ENCODE data around the gene LINGO3.
"Not testable (repeated sequence)": the region's sequence is repeated elsewhere in the genome, so short reads cannot be mapped to it uniquely, and the experiment has no call there.

LINGO3 gene

GRCh38 chr19:2308114-2308556, at the start of gene LINGO3:
LINGO3 (minus strand) TSS chr19:2308154; CDS start chr19:2291776, 16,378 bp downstream.
- FAIRE-seq = no peak

- no peak for FAIRE-seq
Measured at GRCh38 chr19:2356036-2356646, 48.2 kb upstream of the LINGO3 start.

- no peak for FAIRE-seq
Measured at GRCh38 chr19:2355168-2356035, 47.4 kb upstream of the LINGO3 start.

GRCh38 chr19:2354670-2355069, 46.7 kb upstream of the LINGO3 start:
- no peak for FAIRE-seq

GRCh38 chr19:2353887-2354592, 46.1 kb upstream of the LINGO3 start:
- no peak for FAIRE-seq

- FAIRE-seq = no peak
Measured at GRCh38 chr19:2353159-2353886, 45.4 kb upstream of the LINGO3 start.

- FAIRE-seq = no peak
Measured at GRCh38 chr19:2352121-2352520, 44.2 kb upstream of the LINGO3 start.

GRCh38 chr19:2351591-2351990, 43.6 kb upstream of the LINGO3 start:
- FAIRE-seq = no peak

- FAIRE-seq = no peak
Measured at GRCh38 chr19:2350656-2351055, 42.7 kb upstream of the LINGO3 start.

GRCh38 chr19:2349818-2350217, 41.9 kb upstream of the LINGO3 start:
- FAIRE-seq = not testable (repeated sequence)

- FAIRE-seq = no peak
Measured at GRCh38 chr19:2345794-2346663, 38.1 kb upstream of the LINGO3 start.

GRCh38 chr19:2345076-2345475, 37.1 kb upstream of the LINGO3 start:
- no peak for FAIRE-seq

- FAIRE-seq = no peak
Measured at GRCh38 chr19:2344381-2344870, 36.5 kb upstream of the LINGO3 start.

- no peak for FAIRE-seq
Measured at GRCh38 chr19:2343289-2343982, 35.5 kb upstream of the LINGO3 start.

GRCh38 chr19:2342656-2343288, 34.8 kb upstream of the LINGO3 start:
- no peak for FAIRE-seq

GRCh38 chr19:2341982-2342381, 34.0 kb upstream of the LINGO3 start:
- FAIRE-seq = no peak

GRCh38 chr19:2341244-2341751, 33.3 kb upstream of the LINGO3 start:
- FAIRE-seq = no peak

GRCh38 chr19:2340496-2341243, 32.7 kb upstream of the LINGO3 start:
- FAIRE-seq = no peak

- FAIRE-seq = no peak
Measured at GRCh38 chr19:2339644-2340310, 31.8 kb upstream of the LINGO3 start.
